HG02759 (cell line): ENCODE results near the gene PARD3.

Source experiments
- ATAC-seq: cut with Tn5 transposase; IDR thresholded peaks from one replicate; pipeline ENCODE4 v1.9.1; 2021; ENCODE audit warnings: mild to moderate bottlenecking, moderate library complexity; ENCODE audit not compliant: unreplicated experiment

The PARD3 gene

DNA sequence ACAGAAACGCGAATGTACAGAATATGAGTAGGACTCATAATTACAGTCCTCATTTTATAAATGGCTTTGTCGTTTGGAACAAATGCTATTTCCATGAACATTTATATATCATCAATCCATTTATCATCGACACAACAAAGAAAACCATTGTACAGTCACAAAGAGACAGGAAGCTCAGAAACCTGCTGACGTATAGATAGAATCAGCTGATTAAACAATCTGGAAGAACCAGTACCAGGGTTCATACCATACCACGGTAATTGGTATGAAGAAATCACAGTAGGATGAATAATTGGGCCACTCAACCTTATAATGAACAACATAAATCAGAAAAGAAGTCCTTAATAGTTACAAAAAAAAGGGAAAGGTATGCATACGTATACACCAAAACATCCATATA is 295.0 kb downstream of the PARD3 start:
- ATAC-seq = no peak

DNA sequence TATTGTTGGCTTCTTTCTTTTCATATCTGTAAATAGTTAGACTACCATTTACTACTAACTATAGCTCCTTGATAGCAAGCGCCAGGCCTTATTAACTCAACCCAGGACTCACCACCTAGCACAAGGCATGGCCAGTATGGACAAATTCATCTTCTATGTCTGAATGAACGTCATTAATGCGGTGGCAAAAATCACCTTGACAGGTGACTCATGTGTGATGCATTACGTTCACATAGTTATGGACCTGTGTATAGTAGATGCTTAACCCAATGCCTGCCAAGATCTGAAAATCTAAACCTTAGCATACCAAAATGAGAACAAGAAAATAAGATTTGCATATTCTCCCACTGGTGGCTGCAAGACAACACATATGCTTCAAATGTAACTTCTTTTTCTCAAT is 300.8 kb downstream of the PARD3 start:
- no peak for ATAC-seq

DNA sequence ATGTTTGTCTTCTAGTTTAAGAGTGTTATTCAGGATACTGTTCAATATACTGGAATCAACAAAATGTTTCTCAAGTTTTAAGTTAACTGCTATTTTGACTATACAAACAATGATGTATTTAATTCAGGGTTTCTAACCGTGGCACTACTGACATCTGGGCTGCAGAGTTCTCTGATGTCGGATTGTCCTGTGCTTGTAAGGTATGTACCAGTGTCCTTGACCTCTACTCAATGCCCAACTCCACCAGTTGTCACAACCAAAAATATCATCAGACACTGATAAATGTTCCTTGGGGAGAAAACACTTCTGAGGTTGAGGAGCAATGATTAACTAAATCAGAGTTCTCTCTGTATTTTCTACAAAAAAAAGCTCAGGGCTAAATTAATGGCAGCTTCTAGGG is 301.5 kb downstream of the PARD3 start:
- ATAC-seq = no peak

DNA sequence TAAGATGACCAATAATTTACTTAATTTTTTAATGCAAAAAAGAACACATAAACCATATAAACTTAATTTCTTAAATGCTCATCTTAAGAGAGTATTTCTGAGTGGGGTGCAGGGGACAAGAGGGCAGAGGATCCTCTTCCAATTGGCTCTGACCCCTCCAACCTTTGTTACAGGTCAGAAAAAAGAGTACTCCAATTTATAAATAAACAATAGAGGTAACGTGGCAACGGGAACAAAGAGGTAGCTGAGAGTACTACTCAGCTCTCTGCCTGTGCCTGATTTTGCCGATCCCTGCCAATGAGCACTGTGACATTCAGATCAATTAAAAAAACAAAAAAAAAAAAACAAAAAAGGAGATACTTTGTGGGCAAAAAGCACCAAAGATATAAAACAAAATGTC is 307.9 kb downstream of the PARD3 start:
- ATAC-seq = no peak

DNA sequence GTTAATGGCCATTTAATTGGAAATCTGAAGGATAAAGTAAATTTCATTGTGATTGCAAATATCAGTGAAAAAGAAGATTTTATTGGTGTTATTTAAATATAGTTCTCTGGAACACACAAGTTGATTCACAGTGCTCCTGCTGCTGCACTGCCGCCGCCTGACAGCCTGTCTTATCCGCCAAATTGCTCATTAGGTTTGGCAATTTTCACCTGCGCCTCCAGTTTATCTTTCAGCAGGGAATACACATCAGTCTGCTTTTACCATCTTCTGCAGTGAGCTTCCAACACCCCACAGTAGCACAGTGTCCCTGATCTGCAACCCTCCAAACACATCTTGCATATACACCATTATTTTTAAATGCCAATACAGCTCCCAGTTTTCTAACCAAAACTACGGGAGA is 308.3 kb downstream of the PARD3 start:
- no peak for ATAC-seq

DNA sequence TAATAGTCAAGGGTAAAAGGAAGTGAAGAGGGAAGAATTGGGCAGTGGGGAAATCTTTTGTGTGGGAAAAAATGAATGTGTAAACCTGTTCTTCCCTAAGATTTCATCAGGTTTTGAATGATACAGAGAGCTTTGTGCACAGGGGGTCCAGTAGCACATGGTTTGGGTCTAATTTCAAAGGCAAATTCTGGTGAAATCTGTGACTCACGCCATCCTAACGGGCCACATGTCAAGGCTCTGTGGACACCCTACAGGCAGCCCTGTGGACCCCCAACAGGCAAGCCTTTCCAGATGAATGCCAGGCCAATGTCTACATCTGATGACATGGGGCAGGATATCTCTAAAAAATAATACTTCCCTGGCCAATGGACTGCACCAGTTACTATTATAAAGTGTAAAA is 309.8 kb downstream of the PARD3 start:
- ATAC-seq = no peak

DNA sequence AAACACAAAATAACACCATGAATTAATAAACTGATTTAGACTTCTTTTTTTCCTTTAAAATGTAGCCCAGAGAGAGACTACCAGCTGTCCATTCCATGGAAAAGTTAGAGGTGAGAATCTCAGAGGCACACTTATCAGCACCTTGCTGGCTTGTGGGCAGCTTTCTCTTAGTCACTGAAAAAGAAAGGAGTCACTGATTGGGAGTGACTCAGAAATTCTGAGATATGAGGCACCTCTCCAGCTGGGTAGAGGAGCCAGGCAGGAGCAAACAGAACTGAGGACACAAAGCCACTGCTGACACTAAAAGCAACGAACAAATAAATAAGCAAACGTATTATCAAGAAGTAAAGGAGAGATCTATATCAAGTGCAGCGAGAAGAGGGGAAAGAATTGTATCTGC is 310.6 kb downstream of the PARD3 start:
- no peak for ATAC-seq

DNA sequence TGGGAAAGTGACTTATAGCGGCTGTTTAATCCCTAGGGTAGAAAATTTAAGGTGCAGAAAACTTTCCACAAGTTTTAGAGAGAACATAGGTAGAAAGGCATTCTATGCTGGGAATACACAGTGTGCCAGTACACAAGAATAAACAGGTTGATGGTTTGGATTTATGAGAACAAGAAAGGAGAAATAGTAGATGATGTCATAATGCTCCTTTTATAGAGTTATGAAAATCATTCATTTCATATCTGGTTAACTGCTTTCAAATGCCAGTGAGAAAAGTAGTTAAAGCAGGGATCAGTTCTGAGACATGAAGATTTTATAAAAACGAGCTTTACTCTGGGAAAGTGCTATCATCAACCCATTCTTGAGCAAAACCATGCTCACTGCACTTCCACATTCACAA is 311.4 kb downstream of the PARD3 start:
- no peak for ATAC-seq

DNA sequence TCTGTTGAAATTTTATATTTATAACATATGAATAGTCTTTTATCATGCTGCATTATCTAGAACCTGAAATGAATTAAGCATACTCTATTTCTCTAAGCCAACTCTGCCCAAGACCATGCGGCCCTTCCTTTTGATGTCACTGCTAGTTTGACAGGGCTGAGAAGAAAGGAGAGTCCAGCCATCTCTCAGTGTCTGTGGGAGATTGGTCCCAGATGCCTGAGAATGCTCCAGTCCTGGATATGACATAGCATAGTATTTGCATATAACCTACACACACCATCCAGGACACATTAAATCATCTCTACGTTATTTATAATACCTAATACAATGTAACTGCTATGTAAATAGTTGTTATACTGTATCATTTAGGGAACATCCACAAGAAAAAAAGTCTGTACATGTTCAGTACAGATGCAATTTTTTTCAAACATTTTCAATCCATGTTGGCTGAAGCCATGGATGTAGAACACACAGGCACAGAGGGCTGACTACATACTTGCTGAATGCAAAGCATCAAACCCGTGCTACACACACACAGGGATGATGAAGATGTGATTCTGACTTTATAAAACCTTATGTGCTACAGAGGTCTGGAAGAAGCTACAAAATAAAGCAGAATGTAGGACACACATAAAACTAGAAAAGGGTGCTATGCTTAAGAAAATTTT is 315.4 kb downstream of the PARD3 start:
- no peak for ATAC-seq

DNA sequence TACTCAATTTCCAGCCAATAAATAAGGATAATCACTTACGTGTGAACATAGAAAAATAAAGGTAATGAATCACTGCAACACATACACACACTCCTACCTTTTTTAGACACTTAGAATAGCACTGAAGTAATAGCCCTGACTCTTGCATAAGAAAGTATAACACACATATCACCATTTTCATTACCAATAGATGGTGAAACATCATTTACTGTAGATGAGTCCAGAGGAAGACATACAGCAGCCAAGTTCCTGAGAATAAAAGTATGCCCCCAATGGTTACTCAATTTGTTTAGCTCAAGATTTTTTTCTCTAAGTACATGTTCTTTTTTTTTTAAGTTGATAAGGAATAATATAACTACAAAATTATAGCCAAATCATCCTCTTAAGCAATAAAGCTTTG is 316.3 kb downstream of the PARD3 start:
- ATAC-seq = no peak

DNA sequence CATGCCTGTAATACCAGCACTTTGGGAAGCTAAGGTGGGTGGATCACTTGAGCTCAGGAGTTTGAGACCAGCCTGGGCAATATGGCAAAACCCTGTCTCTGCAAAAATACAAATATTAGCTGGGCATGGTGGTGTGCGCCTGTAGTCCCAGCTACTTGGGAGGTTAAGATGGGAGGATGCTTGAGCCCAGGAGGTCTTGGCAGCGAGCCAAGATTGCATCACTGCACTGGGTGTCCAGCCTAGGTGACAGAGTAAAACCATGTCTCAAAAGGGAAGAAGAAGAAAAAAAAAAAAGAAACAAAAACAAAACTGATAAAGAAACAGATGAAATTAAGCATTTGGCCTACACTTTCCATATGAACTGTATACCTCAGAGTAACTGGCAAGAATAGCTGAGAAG is 319.2 kb downstream of the PARD3 start:
- ATAC-seq = no peak

DNA sequence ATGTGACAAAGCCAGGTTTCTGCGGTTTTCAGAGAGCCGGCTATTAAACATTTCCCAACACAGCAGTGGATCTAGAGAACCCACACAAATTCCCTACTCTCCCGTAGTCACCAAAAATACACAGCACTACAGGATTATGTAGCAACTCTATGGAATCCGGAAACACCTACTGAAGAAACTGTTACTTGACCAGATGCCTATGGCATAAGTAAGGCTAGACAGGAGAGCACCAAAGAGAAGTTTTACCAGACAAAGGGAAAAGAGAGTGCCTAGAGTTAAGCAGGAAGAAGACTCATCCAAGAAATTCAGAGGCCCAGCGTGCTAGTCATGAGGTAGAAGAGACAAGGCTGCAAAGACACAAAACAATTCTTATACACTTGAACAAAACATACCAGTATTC is 321.1 kb downstream of the PARD3 start:
- no peak for ATAC-seq

DNA sequence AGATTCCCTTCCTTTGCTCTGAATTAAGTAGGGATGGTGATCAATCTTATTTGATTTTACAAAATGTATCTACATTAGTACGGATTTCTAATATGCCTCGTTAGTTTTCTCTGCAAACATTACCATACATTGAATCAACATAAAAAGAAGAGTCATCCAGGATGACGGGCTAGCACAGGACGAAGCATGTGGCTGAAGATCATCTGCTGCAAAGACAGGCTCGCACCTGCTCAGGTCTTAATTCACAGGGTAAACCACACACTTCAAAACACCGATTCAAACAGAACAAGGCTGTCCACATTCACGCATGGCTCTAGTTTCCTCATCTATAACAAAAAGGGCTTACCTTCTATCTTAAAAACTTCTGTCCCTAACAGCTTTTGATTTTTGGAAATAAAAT is 323.0 kb downstream of the PARD3 start:
- no peak for ATAC-seq

DNA sequence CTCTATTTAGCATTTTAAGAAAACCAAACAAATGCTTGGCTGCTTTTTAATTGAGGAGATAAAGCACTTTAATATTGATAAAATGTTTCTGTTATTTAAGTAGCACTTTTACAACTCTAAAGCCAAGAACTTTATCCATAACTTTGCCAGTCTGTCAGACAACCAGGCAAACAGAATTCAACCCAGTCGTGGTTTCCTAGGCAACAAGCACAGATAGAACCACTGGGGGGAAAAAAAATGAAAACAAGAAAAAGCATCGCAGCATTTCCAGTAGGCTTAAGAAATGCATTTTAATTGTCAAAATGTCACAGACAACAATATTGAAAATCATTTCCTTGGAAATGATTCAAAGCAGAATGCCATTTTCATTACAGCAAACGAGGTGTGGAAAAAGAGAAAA is 323.4 kb downstream of the PARD3 start:
- no peak for ATAC-seq

DNA sequence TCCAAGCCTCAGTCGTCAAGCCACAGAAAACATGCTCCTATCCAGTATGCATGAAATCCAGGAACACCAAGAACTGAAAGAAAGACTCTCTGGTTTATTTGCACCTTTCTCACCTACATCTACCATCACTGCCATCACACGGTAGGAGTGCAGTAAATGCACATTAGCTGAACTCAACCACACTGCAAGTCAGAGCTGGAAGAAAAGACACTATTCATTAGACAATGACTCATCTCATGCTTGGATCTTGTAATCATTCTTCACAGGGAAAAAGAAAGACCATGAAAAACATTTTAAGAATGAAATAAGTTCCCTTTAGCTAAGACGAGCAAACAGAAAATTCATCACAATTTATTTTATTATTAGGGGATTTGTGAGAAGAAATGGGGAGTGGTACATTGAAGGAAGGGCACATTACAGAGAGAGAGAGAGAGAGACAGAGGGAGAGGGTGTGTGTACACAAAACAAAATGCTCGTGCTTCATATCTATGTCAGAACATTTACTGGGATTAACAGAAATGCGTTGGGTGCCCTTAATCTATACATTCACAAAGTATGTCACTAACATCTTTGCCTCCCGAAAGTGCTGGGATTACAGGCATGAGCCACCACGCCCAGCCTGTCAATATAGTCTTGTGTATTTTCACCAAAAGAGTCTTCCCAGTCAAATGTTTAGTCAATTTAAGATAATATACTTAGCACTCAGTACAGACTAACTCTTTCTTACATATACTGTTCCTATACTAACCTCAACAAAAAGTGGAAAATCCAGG is 324.9 kb downstream of the PARD3 start:
- no peak for ATAC-seq

DNA sequence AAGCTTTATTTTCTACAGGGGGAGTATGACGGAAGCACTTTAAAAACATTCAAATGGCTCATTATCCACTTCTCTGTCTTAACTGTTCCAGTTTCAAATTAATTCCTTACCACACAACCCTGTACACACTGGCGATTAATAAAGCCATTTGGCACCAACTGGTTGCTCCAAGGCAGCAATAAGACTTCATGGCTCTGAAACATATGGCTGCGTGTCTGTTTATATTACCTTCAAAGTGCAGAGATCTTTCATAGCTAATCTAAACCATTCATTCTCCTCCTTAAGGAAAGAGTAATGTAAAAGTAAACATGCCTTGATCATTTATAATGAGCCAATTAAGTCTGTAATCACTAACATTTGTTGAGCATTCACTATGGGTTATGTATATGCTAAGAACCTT is 325.7 kb downstream of the PARD3 start:
- no peak for ATAC-seq

DNA sequence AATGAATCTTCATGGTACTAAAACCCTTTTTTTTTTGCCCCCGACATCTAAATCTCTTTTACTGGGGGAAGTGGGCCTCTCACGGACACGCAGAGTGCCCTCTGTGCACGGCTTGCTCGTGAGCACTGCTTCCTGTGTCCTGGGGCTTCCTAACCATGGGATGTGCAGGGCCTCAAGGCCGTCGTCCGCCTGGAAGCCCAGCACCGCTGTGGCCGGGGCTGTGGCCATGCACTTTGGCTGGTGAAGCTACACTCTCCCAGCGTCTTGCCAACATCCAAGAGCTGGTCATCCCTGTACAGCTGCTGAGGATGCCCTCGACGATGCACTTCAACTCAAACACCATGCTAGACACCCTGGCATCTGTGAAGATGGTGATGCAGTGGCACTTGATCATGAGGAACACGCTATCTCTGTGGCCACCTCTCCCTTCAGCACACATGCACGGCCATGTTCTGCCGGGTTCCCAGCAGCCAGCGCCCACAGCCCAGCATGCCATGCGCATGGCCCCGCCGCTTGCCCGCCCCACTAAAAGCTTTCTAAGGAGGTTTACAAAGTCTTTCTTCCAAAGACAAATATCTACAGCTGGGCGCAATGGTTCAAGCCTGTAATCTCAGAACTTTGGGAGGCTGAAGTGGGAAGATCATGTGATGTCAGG is 326.5 kb downstream of the PARD3 start:
- no peak for ATAC-seq

DNA sequence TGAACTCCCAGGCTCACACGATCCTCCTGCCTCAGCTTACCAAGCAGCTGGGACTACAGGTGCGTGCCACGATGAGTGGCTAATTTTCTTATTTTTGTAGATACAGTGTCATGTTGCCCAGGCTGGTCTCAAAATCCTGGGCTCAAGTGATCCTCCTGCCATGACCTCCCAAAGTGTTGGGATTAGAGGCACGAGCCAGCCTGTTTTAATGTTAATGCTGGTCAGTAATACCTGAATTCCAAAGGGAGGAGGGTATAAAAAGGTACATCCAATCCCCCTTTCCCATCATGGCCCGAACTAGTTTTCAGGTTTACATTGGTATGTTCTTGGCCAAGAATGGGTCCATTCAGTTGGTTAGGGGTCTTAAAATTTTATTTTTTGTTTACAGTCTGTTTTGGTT is 329.1 kb downstream of the PARD3 start:
- ATAC-seq = no peak

DNA sequence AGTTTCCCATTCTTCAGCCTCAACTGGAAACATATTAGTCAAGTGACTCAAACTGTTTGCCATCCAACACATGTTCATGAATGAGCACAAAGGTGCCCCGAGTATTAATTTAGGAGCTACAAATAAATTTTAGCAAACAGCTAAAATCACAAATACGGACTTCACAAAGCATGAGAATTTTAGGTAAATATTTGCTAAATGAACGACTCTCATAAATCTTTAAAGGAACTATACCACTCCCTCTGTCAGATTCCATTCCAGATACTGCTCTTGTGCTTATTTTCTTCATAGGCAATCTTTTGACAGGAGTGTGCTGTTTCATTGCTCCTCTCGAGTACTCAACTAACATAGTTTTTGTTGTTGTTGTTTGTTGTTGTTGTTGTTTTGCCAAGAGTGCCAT is 330.9 kb downstream of the PARD3 start:
- no peak for ATAC-seq

DNA sequence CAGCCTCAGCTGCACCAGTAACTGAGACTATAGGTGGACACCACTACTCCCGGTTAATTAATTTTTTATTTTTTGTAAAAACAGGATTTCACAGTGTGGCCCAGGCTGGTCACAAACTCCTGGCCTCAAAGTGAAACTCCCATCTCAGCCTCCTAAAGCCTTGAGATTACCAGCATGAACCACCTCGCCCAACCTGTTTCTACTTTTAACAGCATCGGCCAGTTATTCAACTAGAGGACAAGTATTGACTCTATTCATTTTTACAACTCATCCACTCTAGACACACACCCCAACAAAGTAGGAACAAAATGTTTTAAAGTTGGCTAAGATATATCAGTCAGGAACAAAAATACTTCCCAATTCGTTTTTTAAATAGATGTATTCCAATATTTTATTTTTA is 334.8 kb downstream of the PARD3 start:
- ATAC-seq = no peak

DNA sequence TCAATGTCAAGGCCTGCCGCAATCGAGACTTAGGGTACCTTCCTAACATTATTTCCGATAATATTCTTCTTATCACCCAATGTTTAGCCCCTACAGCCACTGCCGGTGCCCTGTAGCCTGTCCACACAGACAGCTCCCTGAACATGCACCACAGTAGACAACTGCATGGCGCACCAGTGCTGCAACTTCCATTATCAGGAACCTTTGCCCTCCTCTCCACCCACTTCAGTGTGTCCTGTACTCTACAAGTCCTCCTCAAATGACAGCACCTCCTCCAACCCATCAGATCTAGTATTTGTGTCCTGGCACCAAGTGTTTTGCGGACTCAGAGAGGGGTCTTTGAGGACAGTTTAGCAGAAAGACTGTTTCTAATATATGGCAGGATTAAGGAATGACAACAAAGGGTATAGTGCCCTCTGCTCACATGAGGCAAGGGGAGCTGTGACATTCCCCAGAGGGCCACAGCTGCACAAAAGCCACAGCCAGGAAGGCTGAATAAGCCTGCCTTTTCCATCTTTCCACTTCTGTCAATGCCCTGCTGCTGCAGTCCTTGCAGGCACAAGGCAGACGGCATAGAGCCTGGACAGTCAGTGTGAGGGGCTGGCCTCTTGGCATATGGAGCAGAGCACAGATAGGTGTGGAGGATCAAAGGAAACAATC is 335.4 kb downstream of the PARD3 start:
- ATAC-seq = no peak

DNA sequence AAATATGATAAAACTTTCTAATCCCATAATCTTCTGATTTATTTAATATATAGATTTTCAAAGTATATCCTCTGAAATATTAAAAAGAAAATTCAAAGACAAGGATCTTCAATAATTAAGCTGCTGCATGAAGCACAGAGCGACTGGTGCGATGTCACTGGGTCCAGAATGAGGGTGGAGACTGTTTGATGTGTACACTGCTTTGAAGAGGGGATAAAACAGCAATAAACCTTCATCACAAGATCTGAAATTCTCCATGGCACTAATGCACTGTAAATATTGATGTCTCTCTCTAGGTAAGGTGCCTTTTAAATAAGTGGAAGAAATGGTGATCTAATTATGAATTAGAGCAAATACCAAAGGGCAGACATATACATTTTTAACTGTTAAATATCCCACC is 337.8 kb downstream of the PARD3 start:
- no peak for ATAC-seq
